HCT116 (cell line): ENCODE measurements around the gene RTF1. TPM values are rescaled to one million over a fixed set of nuclear protein-coding genes. Genes with fewer than 3 reads are reported as not detected.

Experiments used
- ATAC-seq: fragments of 200-7000 bp; cut with Tn5 transposase; 2 replicates; pipeline ENCODE4 v1.9.1; 2020; ENCODE audit warnings: mild to moderate bottlenecking, moderate library complexity
- BruUV-seq: library from RNA; stranded (reverse); fragments of 400-500 nt; replicated peaks from 2 replicates; lab custom pipeline; 2021; lab: Mats Ljungman, UMichigan
- CTCF ChIA-PET: fragments of 300-600 bp; sonication (Branson Sonifier 250); formaldehyde crosslinking; loops from one replicate; lab custom pipeline; 2021; ENCODE audit warnings: antibody characterized with exemption; lab: Charles Lee
- POLR2A ChIA-PET: fragments of 300-600, 350-600 bp; sonication (Branson Sonifier 250); formaldehyde crosslinking; loops from one replicate; lab custom pipeline; 2021; ENCODE audit warnings: antibody characterized with exemption; lab: Charles Lee
- RAD21 ChIA-PET, 2 experiments: fragments of 300-600 bp; sonication (Branson Sonifier 250); formaldehyde crosslinking; loops; one replicate each; lab custom pipeline; 2023; ENCODE audit warnings: low total read pairs in 2 of 2; ENCODE audit not compliant: uncharacterized antibody in 2 of 2, unreplicated experiment in 2 of 2, low non-redundant PET in 1 of 2; lab: Charles Lee
- DNase-seq: peaks from one replicate; pipeline ENCODE4 v3.0.0-alpha.2; 2010; ENCODE audit warnings: low read depth, low spot score
- H2AFZ ChIP-seq: fragments of 200-600 bp; shearing (Covaris generic), sonication (generic); 2 replicates; pipeline ENCODE4 v1.6.1; 2017; ENCODE audit warnings: low read depth, mixed run types, mixed read lengths, antibody characterized with exemption, low read length; ENCODE audit not compliant: poor library complexity, severe bottlenecking
- H3K27ac ChIP-seq: 2 replicates; pipeline ENCODE4 v1.5.1; 2012; ENCODE audit warnings: low read depth, low read length
- H3K27me3 ChIP-seq: fragments of 200-600 bp; sonication (generic); 2 replicates; pipeline ENCODE4 v1.6.1; 2016; ENCODE audit warnings: mixed run types, low read length, mixed read lengths; ENCODE audit not compliant: insufficient read depth
- H3K36me3 ChIP-seq, 2 experiments: fragments of 200-500 bp in 1 of 2; fragments of 200-600 bp in 1 of 2; sonication (Bioruptor generic) in 1 of 2; sonication (generic) in 1 of 2; 2 replicates each; pipeline versions ENCODE4 v1.5.1 to v1.6.1; 2014 to 2016; ENCODE audit warnings: low read length in 2 of 2, inconsistent platforms in 1 of 2, mixed read lengths in 1 of 2, mixed run types in 1 of 2; ENCODE audit not compliant: insufficient read depth in 2 of 2, control insufficient read depth in 1 of 2
- H3K4me1 ChIP-seq, 2 experiments: fragments of 200-600 bp in 1 of 2; sonication (generic) in 1 of 2; 2 replicates each; pipeline versions ENCODE4 v1.5.1 to v1.6.1; 2012 to 2017; ENCODE audit warnings: low read length in 2 of 2, inconsistent platforms in 1 of 2, mild to moderate bottlenecking in 1 of 2, mixed read lengths in 1 of 2, mixed run types in 1 of 2, moderate library complexity in 1 of 2; ENCODE audit not compliant: insufficient read depth in 2 of 2, control insufficient read depth in 1 of 2
- H3K4me2 ChIP-seq: fragments of 200-600 bp; sonication (generic); 2 replicates; pipeline ENCODE4 v1.6.1; 2017; ENCODE audit warnings: mixed run types, low read length, mixed read lengths
- H3K4me3 ChIP-seq, 2 experiments: fragments of 200-600 bp in 1 of 2; sonication (generic) in 1 of 2; replicated peaks in 1 of 2; 2 replicates each; pipeline ENCODE4 v1.5.1; 2011 to 2016; ENCODE audit warnings: low read length in 2 of 2, control low read depth in 1 of 2, low read depth in 1 of 2, mild to moderate bottlenecking in 1 of 2, mixed read lengths in 1 of 2, mixed run types in 1 of 2
- H3K79me2 ChIP-seq: fragments of 200-600 bp; sonication (generic); 2 replicates; pipeline ENCODE4 v1.6.1; 2017; ENCODE audit warnings: mild to moderate bottlenecking, mixed run types, low read length, moderate library complexity, mixed read lengths; ENCODE audit not compliant: insufficient read depth
- H3K9ac ChIP-seq: fragments of 200-600 bp; sonication (generic); 2 replicates; pipeline ENCODE4 v1.6.1; 2016; ENCODE audit warnings: low read length, mixed read lengths
- H3K9me2 ChIP-seq: fragments of 200-600 bp; sonication (generic), shearing (Covaris generic); 2 replicates; pipeline ENCODE4 v1.6.1; 2017; ENCODE audit warnings: mixed run types, mild to moderate bottlenecking, moderate library complexity; ENCODE audit not compliant: insufficient read depth
- H3K9me3 ChIP-seq, 2 experiments: fragments of 200-500 bp in 1 of 2; fragments of 200-600 bp in 1 of 2; sonication (Bioruptor generic) in 1 of 2; sonication (generic) in 1 of 2; 2 replicates each; pipeline ENCODE4 v1.6.1; 2014 to 2017; ENCODE audit warnings: low read length in 2 of 2, mixed read lengths in 2 of 2, inconsistent platforms in 1 of 2, low read depth in 1 of 2, mild to moderate bottlenecking in 1 of 2, mixed run types in 1 of 2, moderate library complexity in 1 of 2; ENCODE audit not compliant: control insufficient read depth in 1 of 2, insufficient read depth in 1 of 2
- H4K20me1 ChIP-seq: fragments of 200-600 bp; sonication (generic), shearing (Covaris generic); 2 replicates; pipeline ENCODE4 v1.6.1; 2017; ENCODE audit warnings: mixed run types, mild to moderate bottlenecking, moderate library complexity; ENCODE audit not compliant: insufficient read depth
- CBX3 ChIP-seq: IDR thresholded peaks from 2 replicates; pipeline ENCODE4 v1.6.1; 2012; ENCODE audit warnings: low read depth
- FOSL1 ChIP-seq: IDR thresholded peaks from 2 replicates; pipeline ENCODE4 v1.6.1; 2012; ENCODE audit warnings: low read depth
- JUND ChIP-seq: IDR thresholded peaks from 2 replicates; pipeline ENCODE4 v1.6.1; 2012
- MAX ChIP-seq: IDR thresholded peaks from 2 replicates; pipeline ENCODE4 v1.6.1; 2012
- POLR2A ChIP-seq: IDR thresholded peaks from 2 replicates; pipeline ENCODE4 v1.7.0; 2011; ENCODE audit warnings: borderline replicate concordance; ENCODE audit not compliant: insufficient read depth, insufficient read length; ENCODE audit errors: extremely low read depth
- RAD21 ChIP-seq: IDR thresholded peaks from 2 replicates; pipeline ENCODE4 v1.6.1; 2012; ENCODE audit warnings: low read depth, mild to moderate bottlenecking
- SIN3A ChIP-seq: IDR thresholded peaks from 2 replicates; pipeline ENCODE4 v1.6.1; 2012; ENCODE audit warnings: low read depth
- SP1 ChIP-seq: IDR thresholded peaks from 2 replicates; pipeline ENCODE4 v1.6.1; 2012; ENCODE audit warnings: low read depth
- TCF7L2 ChIP-seq: IDR thresholded peaks from 2 replicates; pipeline ENCODE4 v1.7.0; 2011; ENCODE audit warnings: borderline replicate concordance, inconsistent platforms; ENCODE audit not compliant: insufficient read depth, insufficient read length; ENCODE audit errors: extremely low read depth
- YY1 ChIP-seq: IDR thresholded peaks from 2 replicates; pipeline ENCODE4 v1.6.1; 2011; ENCODE audit warnings: low read length, low read depth, moderate library complexity, mild to moderate bottlenecking; ENCODE audit not compliant: insufficient replicate concordance; ENCODE audit errors: extremely low read depth
- ZBTB33 ChIP-seq: IDR thresholded peaks from 2 replicates; pipeline ENCODE4 v1.6.1; 2011; ENCODE audit warnings: mild to moderate bottlenecking, low read length, moderate library complexity; ENCODE audit not compliant: insufficient replicate concordance; ENCODE audit errors: extremely low read depth
- intact Hi-C: fragments of 100-400 bp; cut with micrococcal nuclease; formaldehyde crosslinking; loops from 2 replicates; pipeline ENCODE4 v1.10.0; 2022
- total RNA-seq: library from RNA; stranded (reverse); gene quantifications from one replicate; pipeline ENCODE4 v1.2.1, GENCODE V29; 2021; ENCODE audit not compliant: unreplicated experiment

RTF1 gene
- total RNA-seq, 1 experiment from 2014 or later: 27.5 TPM

GRCh38 chr15:41490355-41490754, 73.5 kb downstream of the RTF1 start:
- no peak overlapping the region for H3K4me3 ChIP-seq
- TF ChIP-seq MAX: peak; percentile 51
- peak; percentile 24 for TF ChIP-seq YY1
- no peak for TF ChIP-seq SIN3A
- no peak for TF ChIP-seq ZBTB33
- TF ChIP-seq JUND: peak; percentile 96
- peak; percentile 79; the same call in 1 of the 2 replicates for TF ChIP-seq CBX3
- TF ChIP-seq FOSL1: peak; percentile 94
- TF ChIP-seq POLR2A: no peak
- TF ChIP-seq SP1: peak; percentile 84
- TF ChIP-seq TCF7L2: peak; percentile 92
- no peak for TF ChIP-seq RAD21
- TF ChIP-seq, all 23 proteins: peak for 7
- H3K79me2 ChIP-seq: no peaks in the 10 kb centered on the region
- H3K4me1 ChIP-seq: peaks cover 37 to 71% of the 10 kb centered on the region in 2 experiments
- intact Hi-C loops: no loop called here
- POLR2A ChIA-PET: interaction anchor here (0.7 to 1.4 kb wide), 4 partner anchors 12 to 72 kb away, joined by 3 to 4 read pairs (median 3); partner anchors contain the start of gene RPAP1
- no TSS peak for BruUV-seq
- no peaks in the 10 kb centered on the region for H4K20me1 ChIP-seq
- no peak overlapping the region; the same call in 1 of the 2 replicates for H3K9ac ChIP-seq
- ATAC-seq: peak; percentile 39
- DNase-seq: peak; percentile 89
- peak overlapping the region; percentile 60 for H3K4me2 ChIP-seq
- H3K9me3 ChIP-seq: no peaks in the 10 kb centered on the region
- no peaks in the 10 kb centered on the region for H3K9me2 ChIP-seq
- no peaks in the 10 kb centered on the region for H3K36me3 ChIP-seq
- H3K27ac ChIP-seq: peak overlapping the region; percentile 21
- RAD21 ChIA-PET: interaction anchor here in 1 of 2 experiments (0.7 kb wide), 1 partner anchor 101 kb away, joined by 3 read pairs; no protein-coding TSS in a partner anchor
- CTCF ChIA-PET: interaction anchor here (0.7 kb wide), 1 partner anchor 114 kb away, joined by 3 read pairs; no protein-coding TSS in a partner anchor
- no peak overlapping the region for H2AFZ ChIP-seq
- no peaks in the 10 kb centered on the region for H3K27me3 ChIP-seq
